GOT3 (cell line): ENCODE measurements around the gene RPL37A.
"Not testable (repeated sequence)": the region's sequence is repeated elsewhere in the genome, so short reads cannot be mapped to it uniquely, and the experiment has no call there.

Experiments used
- DNase-seq: peaks from one replicate; lab custom pipeline; 2025; ENCODE audit warnings: mixed read lengths; lab: John Stamatoyannopoulos, UW

RPL37A gene

DNA sequence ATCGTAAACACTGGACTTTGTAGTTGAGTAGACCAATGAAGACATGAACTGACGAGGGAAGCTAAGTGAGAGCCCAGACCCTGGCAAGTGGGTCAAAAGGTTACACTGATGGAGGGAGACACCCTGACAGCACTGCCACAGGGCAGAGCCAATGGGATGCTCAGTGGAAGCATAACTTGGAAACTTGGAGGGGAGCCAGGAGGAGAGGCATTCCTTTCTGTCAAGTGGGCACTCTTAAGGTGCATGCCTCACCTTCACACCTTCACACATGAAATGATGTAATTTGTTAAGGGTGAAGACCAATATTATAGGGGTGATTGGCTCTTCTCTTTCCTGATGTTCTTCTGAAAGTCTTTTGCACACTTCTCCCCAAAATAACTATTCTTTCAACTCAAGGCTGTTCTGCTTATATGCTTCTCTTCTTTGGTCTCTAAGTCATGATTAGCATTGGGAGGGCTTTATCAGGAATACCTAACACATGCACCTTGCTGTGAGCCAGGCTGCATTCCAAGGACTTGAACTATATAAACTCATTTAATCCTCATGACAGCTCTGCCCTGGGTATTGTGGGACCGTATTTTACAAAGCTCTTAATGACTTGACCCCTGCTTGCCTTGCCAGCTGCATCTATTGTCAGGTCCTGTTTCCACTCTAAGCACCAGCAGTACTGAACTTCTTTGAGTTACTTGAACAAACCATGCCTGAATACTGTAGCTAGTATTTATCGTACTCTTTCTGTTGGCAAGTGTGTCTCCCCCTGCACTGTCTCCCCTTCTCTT, 19.0 kb downstream of the RPL37A start:
- no peak for DNase-seq

DNA sequence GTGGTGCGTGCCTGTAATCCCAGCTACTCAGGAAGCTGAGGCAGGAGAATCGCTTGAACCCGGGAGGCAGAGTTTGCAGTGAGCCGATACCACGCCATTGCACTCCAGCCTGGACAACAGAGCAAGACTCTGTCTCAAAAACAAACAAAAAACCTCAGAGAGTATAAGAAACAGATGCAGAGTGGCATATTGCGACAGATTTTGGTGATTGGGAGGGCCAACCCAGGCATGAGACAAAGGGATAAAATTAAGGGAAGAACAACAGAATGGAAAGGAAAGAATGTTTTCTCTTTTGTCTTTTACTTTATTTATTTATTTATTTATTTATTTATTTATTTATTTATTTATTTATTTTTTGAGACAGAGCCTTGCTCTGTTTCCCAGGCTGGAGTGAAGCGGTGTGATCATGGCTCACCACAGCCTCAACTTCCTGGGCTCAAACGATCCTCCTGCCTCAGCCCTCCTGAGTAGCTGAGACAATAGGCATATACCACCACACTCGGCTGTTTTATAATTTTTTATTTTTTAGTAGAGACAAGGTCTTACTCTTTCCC, 20.0 kb downstream of the RPL37A start:
- DNase-seq: not testable (repeated sequence)

DNA sequence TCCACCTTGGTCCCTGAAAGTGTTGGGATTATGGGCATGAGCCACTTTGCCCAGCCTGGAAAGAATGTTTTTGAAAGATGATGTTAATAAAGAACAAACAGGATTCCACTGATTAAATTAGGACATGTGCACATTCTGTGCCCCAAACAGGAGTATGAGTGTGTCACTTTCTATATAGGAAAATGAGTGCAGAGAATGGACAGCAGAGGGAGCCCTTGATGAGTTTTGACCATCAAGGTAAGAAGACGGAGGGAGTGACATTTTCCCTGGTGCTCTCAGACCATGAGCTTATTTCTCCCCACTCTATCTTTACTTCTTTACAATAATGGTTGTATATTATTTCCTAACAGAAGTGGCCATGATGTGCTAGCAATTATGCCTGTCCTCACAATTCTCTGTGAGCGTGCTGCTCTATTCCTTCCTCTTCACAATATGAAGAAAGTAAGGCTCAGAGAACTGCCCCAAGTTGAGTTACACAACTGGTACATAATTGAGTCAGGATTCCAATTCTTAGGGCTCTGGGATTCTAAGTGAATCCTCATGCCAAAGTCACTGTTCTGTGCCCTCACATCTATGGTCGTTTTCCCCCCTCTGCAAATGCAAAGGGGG, 20.6 kb downstream of the RPL37A start:
- no peak for DNase-seq

DNA sequence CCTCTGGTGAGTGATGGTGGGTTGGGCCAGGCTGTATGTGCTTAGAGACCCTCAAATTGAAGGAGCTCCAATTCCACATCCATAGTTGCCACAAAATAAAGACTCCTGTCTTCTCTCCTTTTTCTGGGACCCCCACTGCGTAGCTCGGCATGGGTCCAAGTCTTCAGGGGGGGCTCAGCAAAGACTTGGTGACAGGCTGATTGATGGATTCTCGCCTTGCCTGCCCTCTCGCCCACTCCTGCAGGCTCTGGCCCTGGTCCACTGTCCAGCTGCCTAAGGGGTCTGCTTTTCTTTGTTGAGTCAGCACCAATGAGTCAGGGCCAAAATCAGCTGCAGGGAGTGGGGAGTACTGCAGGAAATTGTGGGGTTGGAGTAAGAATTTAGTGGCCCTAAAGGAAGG, 21.5 kb downstream of the RPL37A start:
- DNase-seq: no peak

DNA sequence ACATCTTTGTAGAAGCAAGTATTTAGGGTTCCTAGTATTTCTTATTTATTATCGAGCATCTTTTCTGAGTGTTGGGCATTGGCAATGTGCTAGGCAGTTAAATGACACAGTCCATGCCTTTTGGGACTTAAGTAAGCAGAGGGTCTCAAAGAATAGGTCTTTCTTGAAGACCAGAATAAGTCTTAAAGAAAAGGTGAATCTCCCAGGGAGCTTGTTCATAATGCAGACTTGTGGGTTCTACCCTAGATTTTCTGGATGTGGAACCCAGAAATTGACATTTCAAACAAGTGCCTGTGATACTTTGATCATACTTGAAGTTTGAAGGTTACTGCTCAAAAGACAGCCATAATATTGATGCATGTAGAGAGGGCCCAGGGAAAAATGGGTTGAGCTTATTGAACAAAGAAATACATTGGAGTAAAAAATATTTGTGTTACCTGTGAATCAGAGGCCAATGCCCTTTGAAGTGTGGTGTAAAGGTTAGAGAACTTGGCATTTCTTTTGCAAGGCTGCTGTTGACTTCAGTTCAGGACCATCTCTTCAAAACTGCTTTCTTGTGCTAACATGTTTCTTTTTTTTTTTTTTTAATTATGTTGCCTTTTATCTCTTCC, 24.4 kb downstream of the RPL37A start:
- no peak for DNase-seq

DNA sequence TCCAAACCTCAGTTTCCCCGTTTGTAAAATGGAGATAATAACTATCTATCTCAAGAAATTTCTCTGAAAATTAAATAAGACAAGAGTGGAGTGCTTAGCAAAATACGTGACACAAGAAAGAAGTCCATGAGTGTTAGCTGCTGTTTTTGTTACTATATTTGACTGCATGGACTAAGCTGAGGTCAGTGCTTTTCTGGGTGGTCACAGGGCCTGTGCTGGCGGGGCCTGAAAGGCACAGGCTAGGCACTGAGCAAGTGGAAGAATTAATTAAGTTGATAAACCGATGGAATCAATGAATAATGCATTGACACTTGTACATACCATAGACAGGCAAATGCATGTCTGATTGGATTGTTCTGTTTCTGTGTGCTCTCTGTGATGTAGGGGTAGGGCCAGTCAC, 27.3 kb downstream of the RPL37A start:
- no peak for DNase-seq

DNA sequence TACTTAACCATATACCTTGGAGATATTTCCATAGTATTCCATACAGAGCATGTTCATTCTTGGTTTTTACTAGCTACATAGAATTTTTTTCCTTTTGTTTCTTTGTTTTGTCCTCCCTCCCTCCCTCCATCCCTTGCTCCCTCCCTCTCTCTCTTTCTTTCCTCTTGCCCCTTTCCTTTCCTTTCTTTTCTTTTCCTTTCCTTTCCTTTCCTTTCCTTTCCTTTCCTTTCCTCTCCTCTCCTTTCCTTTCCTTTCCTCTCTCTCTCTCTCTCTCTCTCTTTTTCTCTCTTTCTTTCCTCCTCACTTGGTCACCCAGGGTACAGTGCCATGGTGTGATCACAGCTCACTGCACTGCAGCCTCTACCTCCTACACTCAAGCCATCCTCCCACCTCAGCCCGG, 28.3 kb downstream of the RPL37A start:
- DNase-seq: no peak

DNA sequence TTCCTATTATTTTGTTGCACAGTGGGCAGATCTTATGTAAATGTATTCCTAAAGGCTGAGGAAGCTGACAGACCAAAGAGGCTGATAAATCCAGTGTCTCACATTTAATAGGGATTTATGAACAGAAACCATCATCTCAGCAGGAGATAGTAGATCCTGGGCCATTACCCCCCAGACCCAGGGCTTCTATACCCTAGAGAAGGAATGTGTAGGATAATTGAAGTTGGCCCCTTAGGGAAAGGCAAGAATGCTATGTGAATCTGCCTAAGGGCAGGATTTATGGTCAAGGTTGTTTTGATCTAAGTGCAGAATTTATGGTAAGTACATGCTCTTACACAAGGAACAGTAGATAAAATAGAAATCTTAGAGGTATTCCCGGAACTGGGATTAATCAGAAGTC, 29.0 kb downstream of the RPL37A start:
- no peak for DNase-seq

DNA sequence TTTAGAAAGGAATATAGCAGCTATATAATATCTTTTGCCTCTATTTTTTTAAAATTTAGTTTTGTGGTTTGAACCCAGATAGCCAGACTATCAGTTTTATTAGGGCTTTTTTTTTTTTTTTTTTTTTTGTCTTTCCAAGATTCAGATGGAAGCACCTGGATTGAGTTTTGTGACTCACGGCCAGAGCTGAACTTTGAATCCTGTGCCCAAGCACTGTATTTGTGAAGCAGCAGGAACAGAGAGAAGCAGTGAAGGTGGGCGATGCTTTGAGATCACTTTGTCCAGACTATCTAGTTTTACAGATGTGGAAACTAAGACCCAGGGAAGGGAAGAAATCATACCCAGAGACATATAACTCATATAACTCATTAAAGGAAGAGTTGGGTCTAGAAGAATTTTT, 33.9 kb downstream of the RPL37A start:
- DNase-seq: no peak

DNA sequence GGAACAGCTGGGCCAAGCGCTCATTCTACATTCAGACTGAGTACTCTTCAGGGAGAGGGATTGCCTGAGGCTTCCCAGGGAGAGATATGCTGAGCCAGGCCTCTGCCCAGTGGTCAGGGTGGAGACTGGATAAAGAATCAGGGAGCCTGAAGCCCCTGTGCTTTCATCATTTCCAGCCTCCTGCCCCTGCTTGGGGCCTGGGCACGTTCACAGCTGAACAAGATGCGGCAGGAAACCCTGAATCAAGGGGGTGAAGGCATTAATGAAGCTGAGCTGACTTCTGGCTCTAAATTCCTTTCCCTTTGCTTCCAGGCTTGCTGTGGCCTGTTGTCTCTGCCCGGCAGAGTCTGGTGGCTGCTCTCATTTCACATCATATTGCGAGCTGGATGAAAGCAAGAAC, 35.0 kb downstream of the RPL37A start:
- DNase-seq: no peak

DNA sequence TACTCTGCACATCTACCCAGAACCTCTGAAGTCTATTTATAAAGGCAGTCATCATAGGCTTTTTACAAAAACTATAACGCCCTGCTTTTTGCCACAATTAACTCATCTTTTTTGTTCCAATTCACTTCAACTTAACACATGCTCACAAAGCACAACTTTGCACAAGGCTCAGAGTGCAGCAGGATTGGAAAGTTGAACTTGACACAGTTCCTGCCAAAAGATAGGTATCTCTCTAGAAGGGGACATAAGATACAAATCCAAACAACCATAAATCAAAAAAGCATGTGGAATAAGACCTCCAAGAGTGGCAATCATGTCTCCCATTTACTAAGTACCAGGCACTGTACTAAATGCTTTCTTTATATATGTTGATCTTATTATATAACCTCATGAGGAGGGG, 36.2 kb downstream of the RPL37A start:
- DNase-seq: no peak

DNA sequence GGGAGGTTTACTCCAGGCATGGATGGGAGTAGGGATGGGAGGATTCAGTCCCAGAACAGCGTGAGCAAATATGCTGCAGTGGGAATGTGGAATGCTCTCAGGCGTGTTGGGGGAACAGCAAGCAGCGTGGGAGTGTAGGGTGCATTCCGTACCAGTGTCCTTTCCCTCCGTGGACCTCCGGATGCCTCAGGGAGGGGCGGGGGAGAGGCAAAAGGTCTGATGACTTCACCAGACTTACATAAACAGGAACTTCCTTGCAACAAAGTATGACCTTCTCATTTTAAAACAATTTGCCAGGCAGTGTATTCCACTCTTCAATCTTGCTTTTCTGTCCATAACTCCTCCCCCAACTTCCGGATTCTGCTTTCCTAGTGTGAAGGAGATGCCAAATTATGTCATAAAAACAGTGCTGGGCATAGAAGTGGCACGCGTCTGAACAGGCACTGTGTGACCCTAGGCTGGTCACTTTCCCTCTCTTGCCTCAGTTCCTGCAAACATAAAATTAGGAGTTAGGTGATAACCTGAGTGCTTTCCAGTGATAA, 36.9 kb downstream of the RPL37A start:
- no peak for DNase-seq

DNA sequence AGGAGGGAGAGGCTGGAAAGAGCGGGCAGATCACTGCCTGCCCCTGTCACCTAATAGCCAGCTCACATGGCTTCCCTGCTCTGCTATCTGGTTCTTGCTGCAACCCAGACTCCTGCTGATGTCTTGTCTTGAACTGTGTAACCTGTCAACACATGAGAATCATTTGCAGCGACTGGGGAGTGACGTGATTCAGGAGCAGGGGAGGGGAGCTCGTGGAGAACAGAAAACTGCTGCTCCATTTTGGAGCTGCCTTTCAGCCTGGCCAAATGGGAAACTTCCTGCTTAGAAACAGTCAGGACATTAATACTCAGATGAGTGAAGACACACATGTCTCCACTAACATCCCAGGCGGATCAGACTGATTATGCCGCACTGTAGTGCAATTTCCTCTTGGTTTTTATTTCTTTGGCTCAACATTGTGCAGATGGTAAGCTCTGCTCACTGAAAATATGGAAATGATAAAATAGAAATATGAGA, 38.1 kb downstream of the RPL37A start:
- DNase-seq: no peak

DNA sequence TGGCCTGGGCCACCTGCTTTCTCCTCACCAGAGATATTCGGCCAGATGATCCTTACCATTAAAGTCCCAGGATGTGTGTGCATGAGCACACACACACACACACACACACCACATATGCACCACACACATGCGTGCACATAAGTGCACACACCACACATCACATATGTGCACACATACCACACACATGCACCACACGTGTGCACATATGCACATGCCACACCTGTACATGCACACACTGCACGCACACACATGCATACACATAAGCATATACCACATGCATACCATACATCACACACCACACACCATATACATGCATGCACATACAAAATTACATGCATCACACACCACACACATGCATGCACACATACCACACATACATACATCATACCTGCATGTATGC, 38.7 kb downstream of the RPL37A start:
- DNase-seq: no peak

DNA sequence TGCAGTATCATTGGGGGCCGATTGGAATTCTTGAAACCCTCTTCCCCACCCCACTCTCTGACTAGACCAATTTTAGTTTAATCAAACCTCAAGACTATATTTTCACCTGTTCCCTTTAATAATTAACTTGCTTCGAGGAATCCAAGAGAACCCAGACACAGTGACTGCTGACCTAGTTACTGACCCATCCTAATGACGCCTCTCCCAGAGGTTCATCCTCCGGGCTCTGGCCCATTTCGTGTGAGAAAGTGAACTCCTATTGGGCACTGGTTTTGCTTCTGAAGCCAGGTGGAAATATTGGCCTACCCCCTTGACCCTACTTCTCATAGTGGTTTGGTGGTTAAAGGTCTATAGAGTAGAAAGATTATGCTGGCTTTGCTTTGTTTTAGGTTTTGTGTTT, 39.9 kb downstream of the RPL37A start:
- DNase-seq: no peak

DNA sequence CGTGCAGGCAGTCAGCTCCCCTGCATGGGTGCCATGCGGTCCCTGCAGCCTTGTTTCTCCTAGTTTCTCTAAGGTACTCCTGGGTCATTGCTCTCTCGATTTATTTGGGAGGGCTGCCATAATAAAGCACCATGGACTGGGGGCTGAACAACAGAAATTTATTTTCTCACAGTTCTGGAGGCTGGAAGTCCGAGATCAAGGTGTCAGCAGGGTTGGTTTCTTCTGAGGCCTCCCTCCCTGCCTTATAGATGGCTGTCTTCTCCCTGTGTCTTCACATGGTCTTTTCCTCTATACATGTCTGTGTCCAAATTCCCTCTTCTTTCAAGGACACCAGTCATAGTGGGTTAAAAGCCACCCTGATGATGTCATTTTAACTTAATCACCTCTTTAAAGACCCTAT, 40.5 kb downstream of the RPL37A start:
- no peak for DNase-seq

DNA sequence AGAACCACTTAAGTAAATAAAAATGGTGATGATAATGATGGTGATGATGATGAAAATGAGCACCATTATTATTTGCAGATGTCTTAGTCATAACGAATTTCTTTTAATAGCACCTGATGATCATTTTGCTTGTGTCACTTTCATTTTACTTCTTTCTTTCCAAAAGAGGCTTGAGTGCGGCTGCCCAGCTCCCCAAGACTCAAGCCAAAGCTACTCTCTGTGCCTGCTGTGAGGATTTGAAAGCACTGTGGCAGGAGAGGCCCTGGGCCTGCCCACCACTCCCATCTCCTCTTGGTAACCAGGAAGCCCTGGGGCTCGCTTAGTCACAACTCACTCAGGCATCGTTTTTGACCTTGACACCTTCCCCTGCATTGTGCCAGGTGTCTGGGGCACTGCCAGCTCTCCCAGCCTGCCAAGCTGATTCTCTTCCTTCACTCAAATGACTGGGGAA, 41.2 kb downstream of the RPL37A start:
- no peak for DNase-seq

DNA sequence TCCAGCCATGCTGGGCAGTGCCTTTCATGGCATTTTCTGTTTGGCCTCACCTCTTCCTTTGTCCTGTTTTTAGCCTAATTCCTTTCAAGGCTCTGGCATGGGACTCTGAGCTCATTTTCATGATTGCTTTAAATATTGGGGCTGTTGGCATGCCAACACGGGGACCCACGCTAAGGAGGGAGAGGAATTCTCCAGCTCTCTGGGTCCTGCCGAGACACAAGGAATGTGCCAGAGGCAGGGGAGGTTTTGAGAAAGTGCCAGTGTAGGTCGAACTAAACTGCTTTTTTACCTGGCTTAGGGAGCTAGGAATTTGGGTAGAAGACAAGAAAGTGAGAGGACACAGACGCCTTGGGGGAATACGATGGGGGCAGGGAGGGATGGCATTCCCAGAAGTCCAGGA, 42.3 kb downstream of the RPL37A start:
- no peak for DNase-seq

DNA sequence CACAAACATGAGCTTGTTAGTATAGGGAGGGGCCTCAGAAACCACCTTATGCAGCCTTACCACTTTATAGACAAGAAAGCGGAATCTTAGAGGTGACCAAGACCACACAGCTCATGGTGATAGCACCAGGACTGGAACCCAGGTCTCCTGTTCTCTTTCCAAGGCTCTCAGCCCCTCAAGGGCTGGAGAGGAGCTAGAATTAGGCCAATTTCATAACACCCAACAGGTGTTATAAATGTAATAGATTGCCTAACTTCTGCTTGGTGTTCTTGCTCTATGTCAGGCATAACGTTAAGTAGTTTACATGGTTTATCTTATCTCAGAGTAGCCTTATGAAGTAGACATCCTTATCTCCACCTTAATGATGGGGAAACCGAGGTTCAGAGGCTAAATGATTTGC, 42.9 kb downstream of the RPL37A start:
- DNase-seq: no peak

DNA sequence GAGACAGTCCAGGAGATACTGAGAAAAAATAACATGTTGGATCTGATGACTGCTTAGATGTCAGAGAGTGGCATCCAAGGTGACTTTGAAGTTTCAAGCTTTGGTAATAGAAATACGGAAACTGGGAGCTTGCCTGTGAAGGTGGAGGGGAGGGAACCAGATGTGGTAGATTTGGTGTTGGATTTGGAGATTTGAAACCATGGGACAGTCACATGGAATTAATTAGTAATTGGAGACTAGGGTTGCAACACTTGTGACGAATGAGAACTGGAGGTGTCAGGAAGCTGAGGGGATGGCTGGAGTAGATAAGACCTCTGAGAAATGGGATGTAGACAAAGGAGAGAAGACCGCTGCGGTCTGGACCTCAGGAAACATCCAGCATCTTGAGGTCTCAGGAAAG, 46.7 kb downstream of the RPL37A start:
- no peak for DNase-seq

DNA sequence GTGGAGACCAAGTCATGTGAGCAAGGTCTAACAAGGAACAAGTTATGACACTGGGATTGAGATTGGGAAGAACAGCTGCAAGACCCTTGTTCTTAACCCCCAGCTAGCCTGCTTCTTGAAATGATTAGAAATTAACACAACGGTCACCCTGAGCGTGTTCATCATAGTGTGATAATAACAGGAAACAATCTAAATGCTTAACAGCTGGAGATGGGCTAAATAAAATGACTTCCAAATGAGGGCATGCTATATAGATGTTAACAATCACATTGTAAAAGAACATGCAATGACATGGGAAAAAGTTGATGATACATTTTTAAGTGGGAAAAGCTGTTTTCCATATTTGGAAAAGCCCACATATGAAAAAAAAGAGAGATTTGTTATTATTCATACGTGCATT, 47.6 kb downstream of the RPL37A start:
- DNase-seq: no peak

DNA sequence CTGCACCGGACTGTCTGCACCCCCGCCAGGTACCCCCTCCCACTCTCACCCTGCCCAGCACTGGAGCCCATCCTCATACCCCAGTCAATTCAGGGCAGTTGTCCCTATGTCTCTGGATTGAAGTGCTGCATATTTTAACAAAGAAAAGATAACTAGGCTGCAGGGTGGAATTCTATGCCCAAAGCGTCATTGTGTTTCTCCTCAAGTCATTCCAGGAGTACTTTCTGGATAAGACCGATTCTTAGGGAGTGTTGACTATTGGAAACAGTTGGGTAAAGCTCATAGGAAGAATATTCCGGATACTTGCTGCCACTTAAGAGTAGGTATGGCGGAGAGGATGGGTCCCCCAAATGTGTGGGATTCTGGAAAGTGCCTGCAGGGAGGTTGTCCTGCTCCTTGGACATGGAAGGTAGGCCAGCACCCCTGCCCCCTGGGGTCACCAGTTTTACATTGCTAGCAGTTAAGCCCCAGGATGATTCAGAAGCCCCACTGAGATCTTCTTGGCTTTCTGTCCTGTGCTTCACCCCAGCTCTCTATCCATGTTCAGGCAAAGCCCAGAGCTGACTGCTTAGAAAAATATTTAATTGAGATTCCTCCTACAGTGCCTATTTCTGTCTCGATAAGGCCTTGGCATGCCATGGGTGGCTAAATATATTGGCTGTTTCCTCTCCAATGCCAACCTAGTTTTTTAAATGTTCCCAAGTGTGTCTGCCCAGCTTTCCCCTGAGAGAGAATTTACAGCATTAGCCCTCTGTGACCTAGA, 48.2 kb downstream of the RPL37A start:
- DNase-seq: no peak
